Lower lobe of right lung (tissue), 2 donors: ENCODE data around the gene MOB3B. TPM values are rescaled to one million over a fixed set of nuclear protein-coding genes. Genes with fewer than 3 reads are reported as not detected.

Experiments
- ATAC-seq, 2 donors: fragments of 200-7000 bp; cut with Tn5 transposase; one replicate each; pipeline ENCODE4 v1.9.1; 2020 to 2022; ENCODE audit warnings: mild to moderate bottlenecking in 2 of 2, moderate library complexity in 2 of 2
- DNase-seq: peaks from one replicate; pipeline ENCODE4 v3.0.0-alpha.2; 2020
- H3K27ac ChIP-seq: fragments of 200-600 bp; one replicate; pipeline ENCODE4 v1.8.0; 2022
- H3K27me3 ChIP-seq: fragments of 200-600 bp; one replicate; pipeline ENCODE4 v1.8.0; 2022; ENCODE audit warnings: low read depth
- H3K36me3 ChIP-seq: fragments of 200-600 bp; one replicate; pipeline ENCODE4 v1.8.0; 2022; ENCODE audit warnings: mild to moderate bottlenecking
- H3K4me1 ChIP-seq: fragments of 200-600 bp; one replicate; pipeline ENCODE4 v1.8.0; 2022
- H3K4me3 ChIP-seq: fragments of 200-600 bp; one replicate; pipeline ENCODE4 v1.8.0; 2022; ENCODE audit warnings: mild to moderate bottlenecking
- H3K9me3 ChIP-seq: fragments of 200-600 bp; one replicate; pipeline ENCODE4 v1.8.0; 2022
- CTCF ChIP-seq: fragments of 200-600 bp; IDR thresholded peaks from one replicate; pipeline ENCODE4 v1.8.0; 2022; ENCODE audit warnings: antibody characterized with exemption, mild to moderate bottlenecking
- intact Hi-C: fragments of 100-400 bp; cut with DNase I; formaldehyde crosslinking; loops from one replicate; pipeline ENCODE4 v1.11.0; 2022
- total RNA-seq: library from RNA; stranded (reverse); fragmentation: NEBNext Ultra II Directional; extraction: Animal tissue kit (Norgen Biotek cat#: 25700); gene quantifications from one replicate; pipeline ENCODE4 v1.2.1, GENCODE V29; 2021
- donor health status: DM: no; HTN: yes; CAD: no; lungs with severe emphysema.

Gene MOB3B
- total RNA-seq, 1 donor from 2014 or later, result 22.7 TPM

GRCh38 chr9:27303219-27303618 is 226.4 kb downstream of the MOB3B start:
- ATAC-seq (peak in 1 of 2 donors; percentile 21), DNase-seq (no peak)
- H3K4me1 ChIP-seq, result no peaks in the 10 kb centered on the region
- intact Hi-C loops, result no loop called here
- no peaks in the 10 kb centered on the region for H3K27me3 ChIP-seq
- H3K9me3 ChIP-seq, result no peaks in the 10 kb centered on the region
- H3K4me3 ChIP-seq, result no peak overlapping the region
- no peak for TF ChIP-seq CTCF
- no peak overlapping the region for H3K27ac ChIP-seq
- H3K36me3 ChIP-seq, result no peaks in the 10 kb centered on the region

- no peak for TF ChIP-seq CTCF
- Histone ChIP-seq H3K4me3 (no peak within 1 kb of the TSS), H3K27ac (no peak within 1 kb of the TSS), H3K4me1 (no peaks in the 10 kb centered on the region), H3K9me3 (no peaks in the 10 kb centered on the region), H3K36me3 (no peaks in the 10 kb centered on the region), H3K27me3 (no peaks in the 10 kb centered on the region)
- ATAC-seq (no peak), DNase-seq (no peak)
- intact Hi-C loops, result no loop called here
Observed at GRCh38 chr9:27297050-27297449, 232.6 kb downstream of the MOB3B start, which contains the start of gene EQTN. Gene EQTN (minus strand): TSS chr9:27297150. CDS start chr9:27297055, 95 bp downstream.

GRCh38 chr9:27293996-27294395 is 235.6 kb downstream of the MOB3B start:
- H3K9me3 ChIP-seq, result no peaks in the 10 kb centered on the region
- no peaks in the 10 kb centered on the region for H3K27me3 ChIP-seq
- DNase-seq, result no peak
- intact Hi-C loops, result no loop called here
- H3K27ac ChIP-seq, result no peak overlapping the region
- TF ChIP-seq CTCF, result no peak
- no peaks in the 10 kb centered on the region for H3K4me1 ChIP-seq
- H3K36me3 ChIP-seq, result no peaks in the 10 kb centered on the region
- no peak overlapping the region for H3K4me3 ChIP-seq
- no peak for ATAC-seq

- no peaks in the 10 kb centered on the region for H3K4me1 ChIP-seq
- no peak for ATAC-seq
- no peak for TF ChIP-seq CTCF
- H3K27me3 ChIP-seq, result no peaks in the 10 kb centered on the region
- H3K36me3 ChIP-seq, result no peaks in the 10 kb centered on the region
- H3K27ac ChIP-seq, result no peak overlapping the region
- intact Hi-C loops, result no loop called here
- DNase-seq, result no peak
- no peak overlapping the region for H3K4me3 ChIP-seq
- H3K9me3 ChIP-seq, result no peaks in the 10 kb centered on the region
Observed at GRCh38 chr9:27292659-27293405, 236.8 kb downstream of the MOB3B start.

GRCh38 chr9:27291292-27291691 is 238.3 kb downstream of the MOB3B start:
- Histone ChIP-seq H3K4me3 (no peak overlapping the region), H3K9me3 (no peaks in the 10 kb centered on the region), H3K27me3 (no peaks in the 10 kb centered on the region), H3K27ac (no peak overlapping the region), H3K36me3 (no peaks in the 10 kb centered on the region), H3K4me1 (no peaks in the 10 kb centered on the region)
- ATAC-seq (peak in 1 of 2 donors; percentile 51), DNase-seq (no peak)
- intact Hi-C loops, result no loop called here
- TF ChIP-seq CTCF, result no peak
